Mononuclear cell (primary cell): Measurements from ENCODE around the gene ZYX. TPM values are rescaled to one million over a fixed set of nuclear protein-coding genes. Genes with fewer than 3 reads are reported as not detected.
A peak's percentile ranks its signal among the peaks of the same experiment; 100 is the strongest.
"Not testable (repeated sequence)": the region's sequence is repeated elsewhere in the genome, so short reads cannot be mapped to it uniquely, and the experiment has no call there.

Experiments used
- H3K27me3 ChIP-seq: 2 replicates; pipeline ENCODE4 v1.6.0; 2011; ENCODE audit warnings: low read length, control low read depth; ENCODE audit not compliant: insufficient read depth
- H3K4me1 ChIP-seq: 2 replicates; pipeline ENCODE4 v1.5.1; 2011; ENCODE audit warnings: mild to moderate bottlenecking, low read length, control low read depth; ENCODE audit not compliant: insufficient read depth
- H3K4me3 ChIP-seq: 2 replicates; pipeline ENCODE4 v1.5.1; 2011; ENCODE audit warnings: mild to moderate bottlenecking, low read length, moderate library complexity
- H3K9me3 ChIP-seq: 2 replicates; pipeline ENCODE4 v1.5.1; 2011; ENCODE audit warnings: low read depth, mild to moderate bottlenecking, control low read depth, low read length
- total RNA-seq: library from RNA; depleted of rRNA; stranded (reverse); fragments of >200 nt; gene quantifications from one replicate; pipeline ENCODE4 v1.2.3, GENCODE V29; 2012

Gene ZYX
- total RNA-seq, 1 donor, result 64.0 TPM

GRCh38 chr7:143395187-143396149, 14.3 kb downstream of the ZYX start:
- no peaks in the 10 kb centered on the region for H3K9me3 ChIP-seq
- H3K27me3 ChIP-seq, result no peaks in the 10 kb centered on the region
- no peak overlapping the region for H3K4me3 ChIP-seq

GRCh38 chr7:143396182-143396581, 15.0 kb downstream of the ZYX start:
- H3K4me3 ChIP-seq, result no peak overlapping the region
- H3K4me1 ChIP-seq, result peaks cover 10% of the 10 kb centered on the region
- H3K9me3 ChIP-seq, result no peaks in the 10 kb centered on the region
- H3K27me3 ChIP-seq, result no peaks in the 10 kb centered on the region

More at GRCh38 chr7:143395187-143396149, 14.3 kb downstream of the ZYX start:
- H3K4me1 ChIP-seq, result peaks cover 10% of the 10 kb centered on the region

- peaks cover 10% of the 10 kb centered on the region for H3K4me1 ChIP-seq
- H3K4me3 ChIP-seq, result no peak overlapping the region
- H3K9me3 ChIP-seq, result no peaks in the 10 kb centered on the region
- no peaks in the 10 kb centered on the region for H3K27me3 ChIP-seq
Observed at GRCh38 chr7:143396625-143397556, 15.7 kb downstream of the ZYX start.

GRCh38 chr7:143397710-143398530, 16.8 kb downstream of the ZYX start:
- Histone ChIP-seq H3K4me3 (no peak overlapping the region), H3K4me1 (peaks cover 10% of the 10 kb centered on the region), H3K27me3 (no peaks in the 10 kb centered on the region), H3K9me3 (no peaks in the 10 kb centered on the region)

GRCh38 chr7:143398616-143399015, 17.5 kb downstream of the ZYX start:
- H3K4me3 ChIP-seq, result no peak overlapping the region
- no peaks in the 10 kb centered on the region for H3K27me3 ChIP-seq
- peaks cover 10% of the 10 kb centered on the region for H3K4me1 ChIP-seq
- H3K9me3 ChIP-seq, result no peaks in the 10 kb centered on the region

- Histone ChIP-seq H3K9me3 (no peaks in the 10 kb centered on the region), H3K27me3 (no peaks in the 10 kb centered on the region), H3K4me3 (no peak overlapping the region), H3K4me1 (peaks cover 10% of the 10 kb centered on the region)
Observed at GRCh38 chr7:143399151-143399550, 18.0 kb downstream of the ZYX start.

- Histone ChIP-seq H3K9me3 (no peaks in the 10 kb centered on the region), H3K4me1 (peaks cover 8% of the 10 kb centered on the region), H3K27me3 (no peaks in the 10 kb centered on the region), H3K4me3 (no peak overlapping the region)
Observed at GRCh38 chr7:143399642-143400041, 18.5 kb downstream of the ZYX start.

- Histone ChIP-seq H3K27me3 (no peaks in the 10 kb centered on the region), H3K4me3 (no peak overlapping the region), H3K9me3 (no peaks in the 10 kb centered on the region), H3K4me1 (peaks cover 8% of the 10 kb centered on the region)
Observed at GRCh38 chr7:143401265-143401664, 20.1 kb downstream of the ZYX start.

GRCh38 chr7:143402233-143402632, 21.1 kb downstream of the ZYX start:
- not testable (repeated sequence) for H3K4me3 ChIP-seq, H3K9me3 ChIP-seq, H3K27me3 ChIP-seq
- H3K4me1 ChIP-seq, result peaks cover 18% of the 10 kb centered on the region

- Histone ChIP-seq H3K4me3 (no peak overlapping the region), H3K9me3 (no peaks in the 10 kb centered on the region), H3K27me3 (no peaks in the 10 kb centered on the region), H3K4me1 (peaks cover 44% of the 10 kb centered on the region)
Observed at GRCh38 chr7:143405173-143406001, 24.2 kb downstream of the ZYX start.

- H3K9me3 ChIP-seq, result no peaks in the 10 kb centered on the region
- no peak overlapping the region for H3K4me3 ChIP-seq
- peaks cover 49% of the 10 kb centered on the region for H3K4me1 ChIP-seq
- H3K27me3 ChIP-seq, result no peaks in the 10 kb centered on the region
Observed at GRCh38 chr7:143406002-143406357, 24.8 kb downstream of the ZYX start.

GRCh38 chr7:143407287-143408251, 26.4 kb downstream of the ZYX start:
- H3K9me3 ChIP-seq, result no peaks in the 10 kb centered on the region
- peaks cover 65% of the 10 kb centered on the region for H3K4me1 ChIP-seq
- no peaks in the 10 kb centered on the region for H3K27me3 ChIP-seq
- H3K4me3 ChIP-seq, result peak overlapping the region; percentile 36

GRCh38 chr7:143408252-143408685, 27.1 kb downstream of the ZYX start:
- Histone ChIP-seq H3K9me3 (no peaks in the 10 kb centered on the region), H3K4me3 (peak overlapping the region; percentile 36), H3K27me3 (no peaks in the 10 kb centered on the region), H3K4me1 (peaks cover 72% of the 10 kb centered on the region)
